HG02798 (cell line): Measurements from ENCODE around the gene KRT1.
"Not testable (repeated sequence)": the region's sequence is repeated elsewhere in the genome, so short reads cannot be mapped to it uniquely, and the experiment has no call there.

Source experiments
- ATAC-seq: cut with Tn5 transposase; IDR thresholded peaks from one replicate; pipeline ENCODE4 v1.9.1; 2021; ENCODE audit warnings: mild to moderate bottlenecking; ENCODE audit not compliant: unreplicated experiment, poor library complexity

Gene KRT1

DNA sequence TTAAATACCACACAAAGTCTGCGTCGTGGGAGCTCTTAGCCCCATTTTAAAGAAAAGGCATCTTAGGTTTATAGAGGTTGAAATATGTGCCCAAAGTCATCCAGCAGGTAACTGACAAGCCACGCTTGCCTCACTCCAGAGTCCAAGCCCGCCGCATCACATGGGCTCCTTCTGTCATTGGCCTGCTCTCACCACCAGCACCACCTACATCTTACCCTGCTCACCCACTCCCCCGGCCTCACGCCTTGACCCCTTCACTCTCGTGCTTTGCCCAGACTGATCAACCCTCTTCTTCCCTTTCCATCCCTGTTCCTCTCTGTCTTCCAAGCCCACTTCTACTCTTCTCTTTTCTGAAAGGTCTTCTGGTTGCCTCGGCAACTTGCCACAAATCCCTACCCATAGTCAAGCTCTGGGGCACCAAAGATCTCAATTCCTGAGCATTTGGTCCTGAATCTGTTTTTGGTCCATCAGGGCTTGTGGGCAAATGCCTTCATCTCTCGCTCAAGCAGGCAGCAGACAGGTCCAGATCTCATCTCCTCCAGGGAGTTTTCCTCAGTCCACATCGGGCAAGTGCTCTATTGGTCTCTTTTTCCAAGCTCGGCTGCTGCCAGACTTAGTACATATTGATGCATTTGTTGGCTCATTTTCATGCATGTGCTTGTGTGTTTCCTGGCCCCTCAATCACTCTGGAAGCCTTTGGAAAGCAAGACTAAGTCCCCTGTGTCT lies 3.5 kb upstream of the KRT1 start:
- ATAC-seq = no peak

DNA sequence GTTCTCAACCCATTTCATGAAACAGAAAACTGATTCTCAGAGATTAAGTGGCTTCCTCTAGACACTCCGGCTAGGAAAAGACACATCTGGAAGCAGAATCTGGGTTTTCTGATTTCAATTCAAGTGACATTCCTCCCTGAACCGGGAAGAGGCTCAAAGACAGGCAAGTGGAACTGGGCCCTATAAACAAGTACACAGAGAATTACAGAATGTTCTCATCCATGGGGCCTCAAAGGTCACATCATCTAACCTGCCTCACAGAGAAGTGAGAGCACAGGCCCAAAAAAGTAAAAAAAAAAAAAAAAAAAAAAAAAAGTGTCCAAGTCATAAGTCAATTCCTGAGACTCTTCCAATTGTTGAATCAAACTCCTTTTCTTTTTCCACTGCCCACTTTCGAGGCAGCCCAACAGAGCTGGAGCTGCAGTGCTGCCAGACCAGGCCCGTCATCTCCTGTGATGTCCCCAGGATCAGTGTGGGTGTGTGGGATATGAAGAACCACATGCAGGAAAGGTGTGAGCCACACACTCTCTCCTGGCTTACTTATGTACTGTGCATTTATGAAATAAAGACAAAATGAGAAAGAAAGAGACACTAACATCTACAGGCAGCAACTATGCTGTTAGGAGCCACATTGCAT lies 2.8 kb upstream of the KRT1 start:
- no peak for ATAC-seq

DNA sequence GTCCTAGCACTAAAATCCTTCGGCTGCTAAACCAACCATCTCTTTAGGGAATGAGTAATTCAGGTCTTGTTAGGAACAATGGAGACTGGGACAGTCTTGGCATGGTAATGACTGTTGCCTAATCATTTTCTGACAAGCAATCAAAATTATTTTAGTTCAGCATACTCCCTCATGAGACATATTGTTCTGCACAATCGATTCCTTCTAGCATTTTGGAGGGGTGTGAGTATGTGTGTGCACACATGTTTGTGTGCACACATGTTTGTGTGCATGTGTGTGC lies 2.1 kb upstream of the KRT1 start:
- no peak for ATAC-seq

DNA sequence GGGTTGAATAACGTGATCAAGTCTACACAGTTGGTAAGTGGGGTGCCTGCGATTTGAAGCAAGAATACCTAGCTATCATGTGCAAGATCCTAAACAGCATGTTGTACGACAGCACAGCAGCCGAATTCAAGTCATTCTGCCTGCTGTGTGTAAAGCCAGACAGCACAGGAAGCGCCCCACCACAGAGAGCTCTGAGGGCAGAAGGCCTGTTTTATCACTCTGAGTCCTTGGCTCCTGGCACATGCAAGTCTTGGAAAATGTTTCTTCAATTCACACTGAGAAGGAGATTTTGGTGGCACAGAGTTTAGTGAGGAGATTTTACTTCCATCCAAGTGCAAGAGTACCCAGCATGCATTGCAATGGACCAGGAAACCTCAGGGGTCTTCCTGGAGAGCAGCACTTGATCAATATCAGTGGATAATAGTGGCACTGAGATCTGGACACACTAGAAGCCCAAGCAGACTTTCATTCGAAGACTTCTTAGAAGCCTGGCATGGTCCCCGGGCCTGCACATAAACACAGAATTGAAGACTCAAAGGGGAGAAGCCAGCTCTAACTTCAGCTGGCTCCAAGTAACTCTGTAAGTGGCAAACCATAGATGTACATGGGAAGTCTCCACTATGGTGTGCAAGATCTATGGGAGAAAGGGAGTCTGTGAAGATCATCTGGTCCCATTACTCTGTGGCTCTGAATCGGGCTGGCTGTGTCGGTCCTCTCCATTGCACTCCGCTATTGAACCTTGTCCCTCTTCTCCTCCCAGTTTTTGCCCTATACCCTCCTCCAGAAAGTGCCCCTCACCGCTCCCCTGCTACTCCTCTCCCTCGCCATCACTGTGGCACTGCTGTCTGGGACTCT lies 1.5 kb upstream of the KRT1 start:
- no peak for ATAC-seq

DNA sequence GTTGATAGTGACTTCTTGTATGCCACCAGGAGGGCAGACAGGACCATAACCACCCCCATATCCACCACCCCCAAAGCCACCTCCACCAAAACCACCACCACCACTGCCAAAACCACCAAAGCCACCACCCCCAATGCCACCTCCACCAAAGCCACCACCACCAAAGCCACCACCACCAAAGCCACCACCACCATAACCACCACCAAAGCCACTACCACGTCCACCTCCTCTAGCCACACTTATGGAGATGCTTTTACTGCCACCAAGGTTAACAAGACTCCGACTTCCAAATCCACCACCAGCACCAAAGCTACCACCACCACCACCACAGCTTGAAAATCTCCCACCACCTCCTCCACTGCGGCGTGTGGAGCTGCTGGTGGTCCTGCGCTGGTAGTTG lies 332 bp downstream of the KRT1 start:
- no peak for ATAC-seq

DNA sequence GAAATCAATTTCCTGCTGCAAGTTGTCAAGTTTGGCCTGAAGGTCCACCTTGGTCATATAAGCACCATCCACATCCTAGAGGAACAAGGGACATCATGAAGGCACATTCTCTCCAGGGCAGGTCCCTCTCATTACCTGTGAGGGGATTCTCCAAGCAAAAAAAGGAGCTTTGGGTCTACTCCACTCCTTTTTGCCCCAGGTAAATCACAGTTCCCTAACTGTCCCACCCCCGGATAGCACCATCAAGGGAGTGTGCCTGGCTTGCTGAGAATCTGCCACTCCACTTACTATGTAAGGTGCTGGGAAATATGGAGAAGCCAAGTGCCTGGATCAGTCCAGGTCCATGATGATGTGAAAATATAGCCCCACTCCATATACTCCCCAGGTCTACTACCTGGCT lies 2.5 kb downstream of the KRT1 start:
- no peak for ATAC-seq

DNA sequence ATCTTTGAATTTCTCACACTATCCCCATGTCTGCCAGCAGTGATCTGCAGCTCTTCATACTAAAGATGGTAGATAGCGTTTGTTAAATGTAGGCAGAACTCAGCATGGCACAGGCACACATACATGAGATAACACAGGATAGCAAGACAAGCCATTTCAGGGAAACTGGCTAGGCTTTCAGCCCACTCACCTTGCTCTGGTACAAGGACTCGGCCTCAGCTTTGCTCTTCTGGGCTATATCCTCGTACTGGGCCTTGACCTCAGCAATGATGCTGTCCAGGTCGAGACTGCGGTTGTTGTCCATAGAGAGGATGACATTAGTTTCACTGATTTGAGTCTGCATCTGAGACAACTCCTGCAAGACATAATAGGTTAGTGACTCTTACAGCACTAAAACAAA lies 3.1 kb downstream of the KRT1 start:
- no peak for ATAC-seq

DNA sequence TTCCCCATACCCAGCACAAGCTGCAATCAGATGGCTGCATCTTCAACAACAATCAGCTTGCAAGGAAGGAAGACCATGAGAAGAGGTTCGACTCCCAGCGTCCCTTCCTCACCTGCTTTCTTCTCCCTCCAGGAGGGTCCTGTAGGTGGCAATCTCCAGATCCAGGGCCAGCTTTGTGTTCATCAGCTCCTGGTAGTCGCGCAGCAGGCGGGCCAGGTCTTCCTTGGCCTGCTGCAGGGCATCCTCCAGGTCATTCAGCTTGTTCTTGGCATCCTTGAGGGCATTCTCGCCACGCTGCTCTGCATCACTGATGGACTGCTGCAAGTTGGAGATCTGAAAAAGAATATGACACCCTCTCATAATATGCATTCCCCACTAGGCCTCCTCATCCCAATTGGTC lies 4.0 kb downstream of the KRT1 start:
- ATAC-seq = no peak

DNA sequence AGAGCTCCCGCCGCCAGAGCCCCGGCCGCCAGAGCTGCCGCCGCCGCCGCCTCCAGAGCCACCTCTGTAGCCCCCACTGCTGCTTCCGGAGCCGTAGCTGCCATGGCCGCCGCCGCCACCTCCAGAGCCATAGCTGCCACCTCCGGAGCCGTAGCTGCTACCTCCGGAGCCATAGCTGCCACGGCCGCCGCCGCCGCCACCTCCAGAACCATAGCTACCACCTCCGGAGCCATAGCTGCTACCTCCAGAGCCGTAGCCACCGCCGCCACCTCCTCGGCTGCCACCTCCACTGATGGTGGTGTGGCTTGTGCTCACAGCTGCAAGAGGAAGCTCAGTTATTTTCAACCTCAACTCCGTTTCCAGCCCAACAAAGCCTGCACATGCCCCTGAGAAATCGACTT lies 4.9 kb downstream of the KRT1 start:
- ATAC-seq = no peak

DNA sequence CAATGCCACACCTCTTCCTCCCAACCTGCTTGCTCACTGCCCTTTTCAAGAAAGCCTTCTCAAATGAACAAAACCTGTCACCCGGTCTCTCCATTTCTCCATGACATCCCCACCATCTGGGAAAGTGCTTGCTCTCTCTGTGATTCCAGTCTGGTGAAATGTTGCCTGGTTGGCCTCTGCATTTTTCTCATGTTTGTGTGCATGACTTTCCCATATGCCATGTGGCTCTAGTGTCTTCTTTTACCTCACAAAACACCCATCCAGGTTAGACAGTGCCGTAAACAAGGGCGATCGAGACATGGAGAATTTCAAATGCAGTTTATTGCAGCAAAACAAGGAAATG lies 5.8 kb downstream of the KRT1 start:
- ATAC-seq = no peak

DNA sequence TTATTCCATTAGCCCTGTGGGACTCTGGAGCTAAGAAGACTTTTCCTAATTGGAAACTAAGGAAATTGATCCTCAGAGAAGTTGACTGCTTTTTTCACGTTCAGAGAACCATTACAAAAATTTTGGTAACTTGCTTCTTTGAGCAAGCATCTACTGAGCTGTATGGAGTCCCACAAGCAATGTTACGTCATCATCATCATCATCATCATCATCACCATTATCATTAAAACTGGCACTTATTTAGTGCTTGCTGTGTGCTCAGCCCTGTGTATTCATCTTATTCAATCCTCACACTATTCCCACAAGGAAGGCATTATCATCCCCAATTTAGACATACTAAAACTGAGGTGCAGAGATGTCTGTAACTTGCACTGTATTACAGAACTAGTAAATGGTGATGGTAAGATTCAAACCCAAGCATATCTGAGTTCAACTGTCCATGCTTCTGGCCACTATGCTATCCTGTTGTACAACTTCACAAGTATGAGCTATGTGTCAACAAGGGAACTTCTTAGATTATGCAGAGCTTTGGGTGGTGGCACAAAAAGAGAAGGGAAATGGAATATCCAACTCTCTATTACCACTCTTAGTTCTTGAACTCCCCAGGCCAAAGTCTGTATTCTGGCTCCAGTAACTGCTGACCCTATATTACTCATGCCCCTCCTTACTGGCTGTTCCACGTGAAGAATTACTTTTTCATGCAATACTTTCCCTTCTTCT lies 6.3 kb downstream of the KRT1 start:
- ATAC-seq = no peak

DNA sequence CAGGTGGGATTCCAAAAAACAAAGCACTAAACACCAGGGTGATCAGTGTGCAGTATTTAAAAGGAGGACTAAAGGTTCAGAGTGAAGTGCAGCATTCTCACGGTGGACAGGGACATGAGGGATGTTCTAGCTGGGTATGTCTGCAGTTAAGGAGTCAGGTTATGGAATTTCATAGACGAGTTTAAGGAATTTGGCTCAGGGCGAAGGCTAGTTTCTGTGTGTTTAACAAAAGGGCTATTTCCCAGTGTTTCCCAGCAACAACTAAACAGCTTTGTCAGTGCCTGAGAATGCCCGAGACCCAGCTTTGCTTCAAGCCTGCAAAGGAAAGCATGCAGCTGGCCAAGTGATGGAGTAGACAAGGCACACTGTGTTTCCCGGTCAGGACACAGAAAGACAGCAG lies 7.0 kb downstream of the KRT1 start:
- no peak for ATAC-seq

DNA sequence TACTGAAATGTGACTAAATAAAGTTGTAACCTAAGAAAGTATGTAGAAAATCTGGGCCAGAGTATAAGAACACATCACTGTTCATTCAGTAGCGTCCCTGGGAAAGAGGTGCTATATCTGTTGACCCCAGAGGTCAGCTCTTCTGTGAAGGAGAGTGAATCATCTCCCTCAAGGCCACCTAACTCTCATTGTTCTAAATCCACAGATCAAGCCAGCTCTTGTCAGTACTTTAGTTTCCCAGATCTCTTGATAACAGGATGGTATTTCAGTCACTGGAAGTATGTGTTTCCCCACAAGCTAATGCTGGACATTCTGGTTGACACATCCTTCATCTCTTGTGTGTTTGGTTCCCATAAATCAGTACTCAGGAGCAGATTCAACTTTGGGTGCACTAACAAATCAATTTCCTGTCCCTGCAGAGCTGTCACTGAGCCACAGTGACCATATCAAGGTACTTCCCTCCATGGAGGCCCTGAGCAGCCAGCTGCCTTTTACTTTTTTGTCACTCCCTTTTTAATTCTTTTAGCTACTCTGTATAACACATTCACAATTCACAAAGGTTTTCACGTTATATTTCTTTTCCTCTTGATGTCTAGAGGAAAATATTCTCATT lies 7.8 kb downstream of the KRT1 start:
- no peak for ATAC-seq

DNA sequence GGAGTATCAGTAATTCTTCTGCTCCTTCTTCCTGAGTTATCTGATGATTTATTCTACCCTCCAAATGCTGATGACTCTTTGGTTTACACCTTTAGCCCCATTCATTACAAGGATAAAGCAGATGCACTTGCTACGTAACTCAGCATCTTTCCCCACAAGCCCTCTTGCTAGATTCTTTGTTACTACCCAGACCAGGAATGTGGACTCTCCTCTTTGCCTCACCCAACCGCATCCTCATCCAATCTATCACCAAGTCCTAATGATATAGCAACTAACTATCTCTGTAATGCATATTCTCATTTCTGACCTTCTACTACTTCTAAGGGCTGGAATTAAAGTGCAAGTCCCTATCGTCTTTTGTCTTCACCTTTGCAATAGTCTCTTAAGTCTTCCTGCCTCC lies 9.2 kb downstream of the KRT1 start:
- ATAC-seq = no peak

DNA sequence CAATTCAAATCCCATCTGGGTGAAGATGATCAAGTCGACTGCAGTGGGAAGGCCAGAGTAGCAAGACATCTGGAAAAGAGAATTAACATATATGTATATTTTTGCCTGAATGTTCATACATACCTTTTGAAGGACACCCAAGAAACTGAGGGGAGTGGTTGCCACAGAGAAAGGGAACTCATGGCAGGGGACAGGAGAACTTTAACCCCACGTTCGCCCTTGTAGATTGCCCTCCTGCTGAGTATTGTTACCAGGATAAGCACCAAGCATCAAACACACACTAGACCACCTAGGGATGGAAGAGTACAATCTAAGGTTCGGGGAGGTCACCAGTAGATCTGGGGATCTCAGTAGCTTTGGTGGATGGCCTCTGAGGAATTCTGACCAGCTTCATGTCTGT lies 9.7 kb downstream of the KRT1 start:
- ATAC-seq = no peak

DNA sequence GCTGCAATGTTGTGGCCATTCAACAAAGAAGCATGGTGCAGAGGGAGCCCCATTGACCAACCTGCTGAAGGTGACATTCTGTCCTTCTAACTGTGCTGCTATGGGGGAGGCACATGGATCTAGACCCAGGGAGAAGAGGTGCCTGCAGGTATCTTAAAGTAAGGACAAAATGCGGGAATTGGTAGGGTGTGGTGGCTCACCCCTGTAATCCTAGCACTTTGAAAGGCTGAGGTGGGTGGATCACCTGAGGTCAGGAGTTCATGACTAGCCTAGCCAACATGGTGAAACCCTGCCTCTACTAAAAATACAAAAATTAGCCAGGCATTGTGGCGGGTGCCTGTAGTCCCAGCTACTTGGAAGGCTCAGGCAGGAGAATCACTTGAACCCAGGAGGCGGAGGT lies 10.3 kb downstream of the KRT1 start:
- ATAC-seq = not testable (repeated sequence)

DNA sequence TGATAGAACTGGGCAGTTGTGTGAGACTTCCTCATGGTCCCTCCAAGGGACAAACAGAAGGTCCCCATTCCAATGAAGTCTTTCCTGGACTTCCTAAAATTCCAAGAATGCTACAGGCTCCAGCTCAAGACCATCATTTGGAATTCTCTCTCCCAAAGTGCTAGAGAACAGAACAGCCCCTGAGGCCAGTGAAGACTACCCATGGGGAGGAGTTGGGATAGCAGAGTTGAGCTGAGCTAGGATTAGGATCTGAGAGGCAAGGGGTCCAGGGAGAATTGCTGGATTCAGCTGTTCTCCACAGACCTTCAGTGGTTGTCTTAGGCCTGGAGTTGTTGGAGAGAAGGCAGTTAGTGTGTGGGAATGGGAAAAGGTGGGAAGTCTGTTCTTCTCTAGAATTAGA lies 10.8 kb downstream of the KRT1 start:
- ATAC-seq = no peak

DNA sequence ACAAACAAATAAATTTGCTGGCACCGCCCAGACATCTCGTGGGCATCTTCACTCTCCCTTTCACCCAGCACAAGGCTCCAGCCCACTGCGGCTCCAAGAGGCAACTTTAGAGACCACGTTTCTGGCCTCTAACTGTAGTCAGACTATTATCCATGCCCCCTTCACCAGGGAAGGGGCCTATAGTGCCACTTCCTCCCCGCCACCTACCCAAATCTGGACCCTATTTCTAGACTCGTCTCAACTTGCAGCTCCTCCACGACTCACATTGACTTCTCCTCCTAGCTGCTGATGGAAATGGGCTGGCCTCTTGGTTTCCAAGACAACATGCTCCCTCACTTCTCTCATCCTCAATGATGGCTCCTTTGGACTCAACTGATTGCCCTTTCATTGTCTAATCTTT lies 12.3 kb downstream of the KRT1 start:
- ATAC-seq = no peak

DNA sequence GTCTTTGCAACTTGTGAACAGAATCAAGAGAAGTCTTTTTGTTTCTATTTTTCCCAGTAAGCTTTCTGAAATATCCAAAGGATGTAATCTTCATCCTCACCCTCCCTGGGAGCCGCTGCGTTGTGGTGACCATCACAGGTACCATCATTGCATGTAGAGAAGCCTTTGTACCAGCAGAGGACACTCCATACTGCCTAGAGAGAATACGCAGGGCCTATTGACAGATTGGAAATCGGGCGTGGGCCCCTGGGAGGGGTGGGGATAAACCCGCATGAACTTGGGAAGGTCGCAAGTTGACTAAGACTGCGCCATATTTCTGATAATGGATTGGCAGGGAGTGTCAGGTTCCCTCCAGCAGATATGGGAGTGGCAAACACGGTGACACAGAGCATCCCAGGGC lies 12.7 kb downstream of the KRT1 start:
- no peak for ATAC-seq

DNA sequence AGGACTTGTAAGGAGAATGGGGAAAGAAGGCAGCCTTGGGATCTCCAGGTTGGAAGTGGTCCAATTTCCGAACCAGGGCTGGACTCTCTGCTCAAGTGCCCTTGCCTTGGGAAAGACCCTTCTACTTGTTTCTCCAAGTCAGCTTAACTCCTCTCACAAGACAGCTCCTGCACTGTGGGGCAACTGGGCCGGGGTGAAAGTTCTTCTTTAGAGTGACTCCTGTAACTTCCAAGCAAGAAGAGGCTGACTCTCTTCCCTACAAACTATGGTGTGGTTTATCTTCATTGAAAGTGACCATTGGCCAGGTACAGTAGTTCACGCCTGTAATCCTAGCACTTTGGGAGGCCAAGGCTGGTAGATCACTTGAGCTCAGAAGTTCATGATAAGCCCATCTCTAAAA lies 13.7 kb downstream of the KRT1 start:
- ATAC-seq = no peak

DNA sequence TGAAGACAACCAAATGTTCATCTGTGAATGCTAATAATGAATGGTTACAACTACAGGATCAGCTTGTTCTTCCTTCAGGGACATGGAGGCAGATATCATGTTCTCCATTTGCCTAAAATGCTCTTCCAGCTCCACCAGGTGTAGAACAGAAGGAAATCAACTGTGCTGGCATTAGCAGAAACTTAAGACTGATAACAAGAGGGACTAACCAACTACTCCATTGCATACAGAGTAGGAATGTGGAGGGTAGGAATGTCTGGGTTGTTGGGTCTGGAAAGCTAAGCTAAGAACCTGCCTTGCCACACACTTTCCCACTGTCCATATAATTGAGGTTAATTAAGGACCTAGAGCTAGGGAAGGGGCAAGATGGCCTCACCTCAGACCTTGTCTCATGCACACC lies 16.8 kb downstream of the KRT1 start:
- no peak for ATAC-seq
